Measurements from ENCODE around the gene SETD1B.

The SETD1B gene

DNA sequence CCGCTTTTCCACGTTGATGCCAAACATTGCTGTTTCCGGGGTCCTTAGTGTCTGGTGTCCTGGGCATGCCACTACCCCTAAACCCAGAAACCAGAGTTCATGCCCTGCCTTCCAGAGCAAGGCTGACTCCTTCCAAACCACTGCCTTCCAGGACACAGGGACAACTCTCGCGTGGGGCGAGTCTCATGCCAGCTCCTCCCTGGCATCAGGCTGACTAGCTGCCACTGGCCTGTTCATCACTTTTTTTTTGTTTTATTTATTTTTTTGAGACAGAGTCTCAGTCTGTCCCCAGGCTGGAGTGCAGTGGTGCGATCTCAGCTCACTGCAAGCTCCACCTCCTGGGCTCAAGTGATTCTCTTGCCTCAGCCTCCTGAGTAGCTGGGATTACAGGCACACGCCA, 4.8 kb downstream of the SETD1B start:
- no peak overlapping the region for H3K9ac ChIP-seq (ENCODE audit: low read length)
- H3K9me3 ChIP-seq (ENCODE audit: control insufficient read depth, low read length) = no peaks in the 10 kb centered on the region
- peaks cover 45% of the 10 kb centered on the region for H3K4me1 ChIP-seq (ENCODE audit: control insufficient read depth, insufficient read depth, low read length)
- H3K27me3 ChIP-seq (ENCODE audit: control insufficient read depth, insufficient read depth, low read length) = no peaks in the 10 kb centered on the region
- no peak overlapping the region for H3K4me3 ChIP-seq (ENCODE audit: low read length)
- H3K36me3 ChIP-seq (ENCODE audit: control insufficient read depth, insufficient read depth, low read length) = peaks cover 8% of the 10 kb centered on the region

DNA sequence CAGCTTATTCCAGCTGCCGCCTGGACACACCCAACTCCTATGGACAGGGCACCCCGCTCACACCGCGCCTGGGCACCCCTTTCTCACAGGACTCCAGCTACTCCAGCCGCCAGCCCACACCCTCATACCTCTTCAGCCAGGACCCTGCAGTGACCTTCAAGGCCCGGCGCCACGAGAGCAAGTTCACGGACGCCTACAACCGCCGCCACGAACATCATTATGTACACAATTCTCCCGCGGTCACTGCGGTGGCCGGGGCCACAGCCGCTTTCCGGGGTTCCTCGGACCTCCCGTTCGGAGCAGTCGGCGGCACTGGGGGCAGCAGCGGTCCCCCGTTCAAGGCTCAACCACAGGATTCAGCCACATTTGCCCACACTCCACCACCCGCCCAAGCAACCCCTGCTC, 5.9 kb downstream of the SETD1B start:
- H3K4me1 ChIP-seq (ENCODE audit: control insufficient read depth, insufficient read depth, low read length) = peaks cover 47% of the 10 kb centered on the region
- no peaks in the 10 kb centered on the region for H3K27me3 ChIP-seq (ENCODE audit: control insufficient read depth, insufficient read depth, low read length)
- no peaks in the 10 kb centered on the region for H3K9me3 ChIP-seq (ENCODE audit: control insufficient read depth, low read length)
- peaks cover 8% of the 10 kb centered on the region for H3K36me3 ChIP-seq (ENCODE audit: control insufficient read depth, insufficient read depth, low read length)
- H3K4me3 ChIP-seq (ENCODE audit: low read length) = no peak overlapping the region
- no peak overlapping the region for H3K9ac ChIP-seq (ENCODE audit: low read length)

DNA sequence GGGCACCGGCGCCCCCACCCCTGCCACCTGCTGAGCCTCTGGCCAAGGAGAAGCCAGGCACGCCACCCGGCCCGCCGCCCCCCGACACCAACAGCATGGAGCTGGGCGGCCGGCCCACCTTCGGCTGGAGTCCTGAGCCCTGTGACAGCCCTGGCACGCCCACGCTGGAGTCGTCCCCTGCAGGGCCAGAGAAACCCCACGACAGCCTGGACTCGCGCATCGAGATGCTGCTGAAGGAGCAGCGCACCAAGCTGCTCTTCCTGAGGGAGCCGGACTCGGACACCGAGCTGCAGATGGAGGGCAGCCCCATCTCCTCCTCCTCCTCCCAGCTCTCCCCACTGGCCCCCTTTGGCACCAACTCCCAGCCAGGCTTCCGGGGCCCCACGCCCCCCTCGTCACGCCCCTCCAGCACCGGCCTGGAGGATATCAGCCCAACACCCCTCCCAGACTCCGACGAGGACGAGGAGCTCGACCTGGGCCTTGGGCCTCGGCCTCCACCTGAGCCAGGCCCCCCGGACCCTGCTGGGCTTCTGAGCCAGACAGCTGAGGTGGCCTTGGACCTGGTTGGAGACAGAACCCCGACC, 6.5 kb downstream of the SETD1B start:
- Histone ChIP-seq H3K9me3 (ENCODE audit: control insufficient read depth, low read length) (no peaks in the 10 kb centered on the region), H3K27me3 (ENCODE audit: control insufficient read depth, insufficient read depth, low read length) (no peaks in the 10 kb centered on the region), H3K9ac (ENCODE audit: low read length) (no peak overlapping the region), H3K4me3 (ENCODE audit: low read length) (no peak overlapping the region), H3K4me1 (ENCODE audit: control insufficient read depth, insufficient read depth, low read length) (peaks cover 47% of the 10 kb centered on the region), H3K36me3 (ENCODE audit: control insufficient read depth, insufficient read depth, low read length) (peaks cover 8% of the 10 kb centered on the region)

DNA sequence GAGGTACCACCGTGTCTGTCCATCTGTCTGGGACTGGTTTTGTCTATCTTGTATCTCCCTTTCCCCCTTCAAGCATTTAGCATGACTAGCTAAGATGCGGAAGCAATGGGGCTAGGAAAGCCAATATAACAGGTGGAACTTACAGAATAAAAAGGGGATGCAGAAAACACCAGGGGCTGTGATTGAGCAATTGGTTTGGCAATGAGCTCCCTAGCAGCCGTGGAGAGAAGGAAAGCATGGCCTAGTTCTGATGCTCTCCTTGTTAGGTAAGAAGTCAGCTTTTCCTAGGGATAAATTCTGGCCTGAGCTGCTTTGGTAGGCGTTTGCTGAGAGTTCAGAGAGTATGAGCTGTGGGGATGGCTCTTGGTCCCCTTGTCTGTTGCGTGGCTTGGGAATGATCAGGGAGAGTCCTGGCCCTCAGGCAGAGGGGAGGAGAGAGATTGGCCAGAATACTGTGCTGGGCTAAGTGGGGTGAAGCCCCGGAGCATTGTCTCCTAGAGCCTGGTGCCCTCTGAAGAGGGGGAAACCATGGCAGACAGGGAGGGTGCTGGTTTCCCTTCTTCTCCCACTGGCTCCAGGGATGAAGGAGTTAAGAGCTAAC, 7.1 kb downstream of the SETD1B start:
- Histone ChIP-seq H3K27me3 (ENCODE audit: control insufficient read depth, insufficient read depth, low read length) (no peaks in the 10 kb centered on the region), H3K4me1 (ENCODE audit: control insufficient read depth, insufficient read depth, low read length) (peaks cover 45% of the 10 kb centered on the region), H3K9ac (ENCODE audit: low read length) (peak overlapping the region; percentile 75), H3K36me3 (ENCODE audit: control insufficient read depth, insufficient read depth, low read length) (peaks cover 4% of the 10 kb centered on the region), H3K9me3 (ENCODE audit: control insufficient read depth, low read length) (no peaks in the 10 kb centered on the region), H3K4me3 (ENCODE audit: low read length) (peak overlapping the region; percentile 80)

- Histone ChIP-seq H3K4me1 (ENCODE audit: control insufficient read depth, insufficient read depth, low read length) (peaks cover 37% of the 10 kb centered on the region), H3K36me3 (ENCODE audit: control insufficient read depth, insufficient read depth, low read length) (peaks cover 4% of the 10 kb centered on the region)
Observed at GRCh38 chr12:121811434-121812319, 7.9 kb downstream of the SETD1B start.

DNA sequence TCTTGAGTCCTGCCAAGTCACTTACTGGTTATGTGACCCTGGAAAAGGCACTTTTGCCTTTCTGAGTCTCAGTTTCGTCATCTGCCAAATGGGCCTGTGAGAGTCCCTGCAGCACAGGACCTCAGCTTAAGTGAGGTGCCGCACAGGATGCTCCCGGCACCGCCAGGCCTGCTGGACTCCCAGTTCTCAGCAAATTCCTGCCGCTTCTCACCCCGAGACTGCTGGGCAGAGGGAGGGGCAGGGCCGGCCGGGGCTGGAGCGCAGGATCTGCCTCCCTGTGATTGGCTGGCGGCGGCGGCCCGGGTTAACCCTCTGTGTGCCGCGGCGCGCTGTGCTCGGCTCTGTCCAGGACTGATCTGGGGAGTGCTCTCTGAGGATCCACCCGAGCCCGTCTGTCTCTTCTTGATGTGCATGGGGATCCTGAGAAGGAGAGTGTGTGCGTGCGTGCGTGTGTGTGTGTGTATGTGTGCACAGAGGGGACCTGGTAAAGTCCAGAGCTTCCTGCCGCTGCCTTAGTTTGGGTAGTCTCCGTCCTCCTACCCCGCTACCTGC, 8.6 kb downstream of the SETD1B start:
- Histone ChIP-seq H3K9ac (ENCODE audit: low read length) (peak overlapping the region; percentile 75), H3K4me3 (ENCODE audit: low read length) (peak overlapping the region; percentile 80), H3K27me3 (ENCODE audit: control insufficient read depth, insufficient read depth, low read length) (no peaks in the 10 kb centered on the region), H3K9me3 (ENCODE audit: control insufficient read depth, low read length) (no peaks in the 10 kb centered on the region), H3K36me3 (ENCODE audit: control insufficient read depth, insufficient read depth, low read length) (peaks cover 8% of the 10 kb centered on the region), H3K4me1 (ENCODE audit: control insufficient read depth, insufficient read depth, low read length) (peaks cover 30% of the 10 kb centered on the region)

More at GRCh38 chr12:121811434-121812319, 7.9 kb downstream of the SETD1B start:
- Histone ChIP-seq H3K27me3 (ENCODE audit: control insufficient read depth, insufficient read depth, low read length) (no peaks in the 10 kb centered on the region), H3K9me3 (ENCODE audit: control insufficient read depth, low read length) (no peaks in the 10 kb centered on the region), H3K9ac (ENCODE audit: low read length) (peak overlapping the region; percentile 75), H3K4me3 (ENCODE audit: low read length) (peak overlapping the region; percentile 80)

DNA sequence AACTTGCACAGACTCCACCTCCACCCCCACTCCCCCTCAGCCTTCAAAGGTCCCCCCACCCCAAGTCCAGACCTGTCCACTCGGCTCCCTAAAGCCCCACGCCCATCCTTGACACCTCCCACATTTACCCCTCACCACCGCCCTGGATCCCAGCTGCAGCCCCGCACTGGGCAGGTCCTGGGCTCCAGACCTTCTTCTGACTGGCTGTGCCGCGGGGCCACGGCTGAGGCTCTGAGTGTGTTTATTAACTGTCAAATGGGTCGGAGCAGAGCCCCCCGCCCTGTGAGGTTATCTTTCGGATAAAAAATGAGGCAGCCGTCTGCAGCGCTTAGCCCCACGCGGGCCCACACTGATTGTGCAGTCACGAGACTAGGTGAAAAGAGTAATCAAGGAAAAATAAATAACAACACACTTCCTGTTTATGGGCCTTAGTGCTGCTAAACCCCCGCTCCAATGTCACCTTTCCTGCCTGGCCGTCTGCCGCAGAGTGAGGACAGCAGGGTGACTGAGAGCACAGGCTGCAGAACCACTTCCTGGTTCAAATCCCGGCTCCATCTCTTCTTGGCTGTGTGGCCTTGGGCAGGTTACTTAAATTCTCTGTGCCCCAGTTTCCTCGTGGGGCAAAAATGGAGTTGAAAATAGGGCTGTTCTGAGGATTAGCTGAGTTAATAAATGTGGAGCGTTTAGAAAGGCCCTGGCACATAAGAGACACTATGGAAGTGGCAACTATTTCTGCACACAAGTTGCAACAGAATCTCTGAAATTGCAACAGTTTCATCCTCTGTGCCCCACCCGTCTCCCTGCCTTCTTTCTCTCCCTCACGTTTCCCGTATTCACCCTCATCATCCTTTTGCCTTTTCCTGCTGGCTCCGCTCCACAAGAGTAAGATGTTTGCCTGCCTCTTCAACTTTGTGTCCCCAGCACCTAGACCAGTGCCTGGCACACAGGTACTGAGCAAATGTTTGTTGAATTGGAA, 9.4 kb downstream of the SETD1B start:
- peaks cover 30% of the 10 kb centered on the region for H3K4me1 ChIP-seq (ENCODE audit: control insufficient read depth, insufficient read depth, low read length)
- H3K27me3 ChIP-seq (ENCODE audit: control insufficient read depth, insufficient read depth, low read length) = no peaks in the 10 kb centered on the region
- peaks cover 15% of the 10 kb centered on the region for H3K36me3 ChIP-seq (ENCODE audit: control insufficient read depth, insufficient read depth, low read length)
- peak overlapping the region; percentile 75 for H3K9ac ChIP-seq (ENCODE audit: low read length)
- no peaks in the 10 kb centered on the region for H3K9me3 ChIP-seq (ENCODE audit: control insufficient read depth, low read length)
- peak overlapping the region; percentile 80 for H3K4me3 ChIP-seq (ENCODE audit: low read length)

DNA sequence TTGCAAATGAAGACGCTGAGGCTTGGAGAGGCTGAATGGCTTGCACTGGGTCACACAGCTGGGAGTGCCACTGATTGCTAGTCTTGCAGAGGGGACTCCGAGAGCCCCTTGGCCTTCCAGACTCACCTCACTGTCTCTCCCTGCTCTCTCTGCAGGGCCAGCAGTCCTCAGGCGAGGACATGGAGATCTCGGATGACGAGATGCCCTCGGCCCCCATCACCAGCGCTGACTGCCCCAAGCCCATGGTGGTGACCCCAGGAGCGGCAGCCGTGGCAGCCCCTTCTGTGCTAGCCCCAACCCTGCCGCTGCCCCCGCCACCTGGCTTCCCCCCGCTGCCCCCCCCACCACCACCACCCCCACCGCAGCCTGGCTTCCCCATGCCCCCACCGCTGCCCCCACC, 10.1 kb downstream of the SETD1B start:
- H3K36me3 ChIP-seq (ENCODE audit: control insufficient read depth, insufficient read depth, low read length) = peaks cover 15% of the 10 kb centered on the region
- H3K4me3 ChIP-seq (ENCODE audit: low read length) = no peak overlapping the region
- H3K9me3 ChIP-seq (ENCODE audit: control insufficient read depth, low read length) = no peaks in the 10 kb centered on the region
- peaks cover 30% of the 10 kb centered on the region for H3K4me1 ChIP-seq (ENCODE audit: control insufficient read depth, insufficient read depth, low read length)
- no peak overlapping the region for H3K9ac ChIP-seq (ENCODE audit: low read length)
- H3K27me3 ChIP-seq (ENCODE audit: control insufficient read depth, insufficient read depth, low read length) = no peaks in the 10 kb centered on the region

- H3K4me1 ChIP-seq (ENCODE audit: control insufficient read depth, insufficient read depth, low read length) = peaks cover 30% of the 10 kb centered on the region
- no peak overlapping the region for H3K4me3 ChIP-seq (ENCODE audit: low read length)
- H3K27me3 ChIP-seq (ENCODE audit: control insufficient read depth, insufficient read depth, low read length) = no peaks in the 10 kb centered on the region
- H3K36me3 ChIP-seq (ENCODE audit: control insufficient read depth, insufficient read depth, low read length) = peaks cover 11% of the 10 kb centered on the region
- H3K9me3 ChIP-seq (ENCODE audit: control insufficient read depth, low read length) = no peaks in the 10 kb centered on the region
- no peak overlapping the region for H3K9ac ChIP-seq (ENCODE audit: low read length)
Observed at GRCh38 chr12:121814429-121815119, 10.8 kb downstream of the SETD1B start.

GRCh38 chr12:121815263-121815662, 11.5 kb downstream of the SETD1B start:
- Histone ChIP-seq H3K27me3 (ENCODE audit: control insufficient read depth, insufficient read depth, low read length) (no peaks in the 10 kb centered on the region), H3K9ac (ENCODE audit: low read length) (no peak overlapping the region), H3K4me1 (ENCODE audit: control insufficient read depth, insufficient read depth, low read length) (peaks cover 30% of the 10 kb centered on the region), H3K4me3 (ENCODE audit: low read length) (no peak overlapping the region), H3K36me3 (ENCODE audit: control insufficient read depth, insufficient read depth, low read length) (peaks cover 11% of the 10 kb centered on the region), H3K9me3 (ENCODE audit: control insufficient read depth, low read length) (no peaks in the 10 kb centered on the region)

Data from mucosa of stomach (tissue), 1 donor.